NB4 (cell line): Measurements from ENCODE around the gene MMAB.

Experiments used
- DNase-seq: peaks from one replicate; pipeline ENCODE4 v3.0.0; 2010; ENCODE audit warnings: low read depth
- H3K4me3 ChIP-seq: one replicate; pipeline ENCODE4 v1.5.1; 2011; ENCODE audit warnings: mild to moderate bottlenecking, low read depth, low read length, moderate library complexity
- MAX ChIP-seq: IDR thresholded peaks from 2 replicates; pipeline ENCODE4 v1.6.1; 2011; ENCODE audit warnings: low read depth, low read length
- MYC ChIP-seq: IDR thresholded peaks from 2 replicates; pipeline ENCODE4 v1.6.1; 2011; ENCODE audit warnings: low read depth, low read length
- POLR2A ChIP-seq: IDR thresholded peaks from 2 replicates; pipeline ENCODE4 v1.6.1; 2011; ENCODE audit warnings: mild to moderate bottlenecking; ENCODE audit not compliant: insufficient read length; ENCODE audit errors: extremely low read depth
- TF ChIP-seq, protein P1 (sequence below): IDR thresholded peaks from one replicate; pipeline ENCODE4 v1.5.1; 2012; ENCODE audit warnings: low read depth, low read length

MMAB gene

DNA sequence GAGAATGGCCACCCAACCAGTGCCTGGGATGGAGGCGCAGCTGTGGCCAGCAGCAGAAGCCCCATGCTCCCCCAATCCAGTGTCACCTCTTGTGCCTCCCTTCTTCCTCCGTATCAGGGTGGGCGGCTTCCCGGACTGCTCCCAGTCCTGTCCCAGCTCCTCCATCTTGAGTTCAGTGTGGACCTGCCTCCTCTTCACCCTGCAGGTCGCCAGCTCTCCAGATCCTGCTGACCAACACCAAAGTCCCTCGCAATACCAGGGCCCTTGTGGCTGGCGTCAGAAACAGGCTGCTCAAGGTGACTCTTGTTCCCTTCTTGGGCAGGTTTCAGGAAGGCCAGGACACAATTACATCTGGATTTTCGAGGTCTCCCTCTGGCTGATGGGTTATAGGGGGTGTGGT lies 17.3 kb upstream of the MMAB start:
- H3K4me3 ChIP-seq: no peak overlapping the region
- TF ChIP-seq MAX: no peak
- TF ChIP-seq POLR2A: no peak
- no peak for TF ChIP-seq MYC
- TF ChIP-seq, protein P1, sequence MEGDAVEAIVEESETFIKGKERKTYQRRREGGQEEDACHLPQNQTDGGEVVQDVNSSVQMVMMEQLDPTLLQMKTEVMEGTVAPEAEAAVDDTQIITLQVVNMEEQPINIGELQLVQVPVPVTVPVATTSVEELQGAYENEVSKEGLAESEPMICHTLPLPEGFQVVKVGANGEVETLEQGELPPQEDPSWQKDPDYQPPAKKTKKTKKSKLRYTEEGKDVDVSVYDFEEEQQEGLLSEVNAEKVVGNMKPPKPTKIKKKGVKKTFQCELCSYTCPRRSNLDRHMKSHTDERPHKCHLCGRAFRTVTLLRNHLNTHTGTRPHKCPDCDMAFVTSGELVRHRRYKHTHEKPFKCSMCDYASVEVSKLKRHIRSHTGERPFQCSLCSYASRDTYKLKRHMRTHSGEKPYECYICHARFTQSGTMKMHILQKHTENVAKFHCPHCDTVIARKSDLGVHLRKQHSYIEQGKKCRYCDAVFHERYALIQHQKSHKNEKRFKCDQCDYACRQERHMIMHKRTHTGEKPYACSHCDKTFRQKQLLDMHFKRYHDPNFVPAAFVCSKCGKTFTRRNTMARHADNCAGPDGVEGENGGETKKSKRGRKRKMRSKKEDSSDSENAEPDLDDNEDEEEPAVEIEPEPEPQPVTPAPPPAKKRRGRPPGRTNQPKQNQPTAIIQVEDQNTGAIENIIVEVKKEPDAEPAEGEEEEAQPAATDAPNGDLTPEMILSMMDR: no peak
- no peak for DNase-seq

GRCh38 chr12:109589691-109590245 lies 16.5 kb upstream of the MMAB start:
- TF ChIP-seq, protein P1: no peak
- TF ChIP-seq MYC (no peak), MAX (no peak), POLR2A (no peak)
- no peak for DNase-seq
- H3K4me3 ChIP-seq: no peak overlapping the region

DNA sequence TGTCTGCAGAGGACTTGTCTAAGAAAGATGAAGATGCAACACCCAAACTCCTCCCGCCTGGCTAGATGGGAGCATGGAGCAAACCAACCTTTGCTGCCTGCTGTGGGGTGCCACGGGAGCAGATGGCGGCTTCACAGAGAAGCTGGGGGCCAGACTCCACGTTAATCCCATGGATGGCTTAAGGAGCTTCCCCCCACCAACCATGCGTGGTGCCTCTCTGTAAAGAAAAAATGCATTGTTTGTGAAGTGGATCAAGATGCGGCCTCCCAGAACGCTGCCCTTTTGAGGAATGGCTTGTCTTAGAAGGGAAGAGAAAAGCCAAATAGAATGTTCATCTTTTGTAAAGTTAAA lies 15.9 kb upstream of the MMAB start:
- H3K4me3 ChIP-seq: no peak overlapping the region
- DNase-seq: no peak
- TF ChIP-seq POLR2A (no peak), MYC (no peak), MAX (no peak)
- TF ChIP-seq, protein P1: no peak

DNA sequence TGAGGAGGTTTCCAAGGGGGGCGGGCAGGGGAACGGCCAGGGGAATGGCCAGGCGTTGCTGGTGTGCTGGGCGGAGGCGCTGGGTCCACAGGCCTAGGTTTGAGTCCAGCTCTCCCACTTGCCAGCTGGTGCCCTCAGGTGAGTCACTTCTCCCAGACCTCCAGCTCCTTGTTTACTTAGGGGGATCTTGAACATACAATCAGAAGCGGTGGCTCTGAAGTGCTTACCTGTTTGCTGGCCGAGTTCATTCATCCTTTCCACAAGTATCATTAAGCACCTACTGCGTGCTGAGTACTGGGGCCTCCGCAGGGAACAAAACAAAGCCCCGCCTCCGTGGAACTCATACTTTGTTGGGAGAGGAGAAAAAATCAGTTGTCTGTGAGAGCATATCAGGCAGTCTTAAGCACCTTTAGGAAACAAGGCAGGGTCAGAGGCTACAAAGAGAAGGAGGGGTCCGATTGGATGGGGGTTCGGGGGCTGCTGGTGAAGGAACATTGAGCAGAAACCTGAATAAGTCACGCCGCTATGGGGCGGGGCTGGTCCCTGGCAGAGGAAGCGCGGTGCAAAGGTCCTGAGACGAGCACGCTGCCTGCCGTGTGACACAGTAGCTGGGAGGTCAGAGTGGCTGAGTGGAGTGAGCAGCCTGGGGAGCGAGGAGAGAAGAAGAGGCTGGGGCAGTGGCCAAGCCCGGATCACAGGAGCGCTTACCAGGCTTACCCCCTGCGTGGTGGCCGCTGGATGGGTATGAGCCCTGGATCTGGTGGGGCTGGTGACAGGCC lies 15.3 kb upstream of the MMAB start:
- no peak for TF ChIP-seq MYC
- TF ChIP-seq POLR2A: no peak
- TF ChIP-seq, protein P1: no peak
- no peak for TF ChIP-seq MAX
- no peak for DNase-seq
- H3K4me3 ChIP-seq: no peak overlapping the region

DNA sequence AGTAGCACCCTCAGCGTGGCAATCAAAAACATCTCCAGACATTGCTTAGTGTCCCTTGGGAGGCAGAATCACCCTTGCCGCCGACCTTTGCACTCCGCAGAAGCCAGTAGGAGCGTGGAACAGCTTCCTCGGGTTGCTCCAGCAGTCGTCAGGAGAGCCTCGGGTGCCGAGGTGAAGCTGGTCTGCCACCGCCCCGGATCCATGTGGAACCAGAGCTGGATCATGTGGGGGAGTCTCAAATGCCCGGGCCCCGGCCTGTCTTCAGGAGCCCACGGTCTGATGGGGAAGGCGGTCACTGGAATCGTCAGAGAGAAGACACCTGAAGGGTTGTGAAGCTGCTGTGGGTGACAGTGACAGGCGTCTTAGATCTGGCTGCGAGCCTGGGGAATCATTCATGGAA lies 14.6 kb upstream of the MMAB start:
- no peak overlapping the region for H3K4me3 ChIP-seq
- no peak for TF ChIP-seq POLR2A
- TF ChIP-seq, protein P1: no peak
- TF ChIP-seq MAX: no peak
- no peak for TF ChIP-seq MYC
- no peak for DNase-seq
